Fibroblast of lung (primary cell): ENCODE measurements around the gene RXRA.

Source experiments
- EZH2 ChIP-seq: IDR thresholded peaks from 2 replicates; pipeline ENCODE4 v1.5.1; 2012; ENCODE audit warnings: low read length, control low read depth, mild to moderate bottlenecking; ENCODE audit errors: missing control alignments
- TF ChIP-seq, protein P1 (sequence below), 2 donors: IDR thresholded peaks in 1 of 2; conservative IDR thresholded peaks in 1 of 2; 1 replicate in 1 of 2; 2 replicates in 1 of 2; pipeline ENCODE4 v1.5.1; 2011 to 2012; ENCODE audit warnings: low read length in 2 of 2, control low read depth in 1 of 2, inconsistent platforms in 1 of 2, low read depth in 1 of 2, mild to moderate bottlenecking in 1 of 2

DNA sequence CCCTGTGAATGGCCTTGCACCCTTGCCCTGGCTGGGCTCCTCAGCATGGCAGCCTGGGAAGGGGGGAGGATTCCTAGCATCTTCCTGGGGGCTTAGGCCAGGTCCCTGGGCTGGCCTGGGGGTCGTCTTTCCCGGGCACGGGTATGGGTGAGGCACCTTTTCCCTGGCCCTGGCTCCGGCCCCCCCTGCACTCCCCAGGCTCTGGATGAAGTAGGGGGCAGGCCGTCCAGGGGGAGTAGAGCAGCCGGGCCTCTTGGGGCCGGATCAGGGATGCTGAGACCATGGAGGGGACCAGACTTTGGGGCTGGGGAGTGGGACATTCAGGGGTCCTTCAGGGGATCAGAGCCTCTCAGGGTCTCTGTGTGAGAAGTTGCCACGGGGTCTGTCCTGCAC lies 6.6 kb downstream of the RXRA start:
- TF ChIP-seq, protein P1, sequence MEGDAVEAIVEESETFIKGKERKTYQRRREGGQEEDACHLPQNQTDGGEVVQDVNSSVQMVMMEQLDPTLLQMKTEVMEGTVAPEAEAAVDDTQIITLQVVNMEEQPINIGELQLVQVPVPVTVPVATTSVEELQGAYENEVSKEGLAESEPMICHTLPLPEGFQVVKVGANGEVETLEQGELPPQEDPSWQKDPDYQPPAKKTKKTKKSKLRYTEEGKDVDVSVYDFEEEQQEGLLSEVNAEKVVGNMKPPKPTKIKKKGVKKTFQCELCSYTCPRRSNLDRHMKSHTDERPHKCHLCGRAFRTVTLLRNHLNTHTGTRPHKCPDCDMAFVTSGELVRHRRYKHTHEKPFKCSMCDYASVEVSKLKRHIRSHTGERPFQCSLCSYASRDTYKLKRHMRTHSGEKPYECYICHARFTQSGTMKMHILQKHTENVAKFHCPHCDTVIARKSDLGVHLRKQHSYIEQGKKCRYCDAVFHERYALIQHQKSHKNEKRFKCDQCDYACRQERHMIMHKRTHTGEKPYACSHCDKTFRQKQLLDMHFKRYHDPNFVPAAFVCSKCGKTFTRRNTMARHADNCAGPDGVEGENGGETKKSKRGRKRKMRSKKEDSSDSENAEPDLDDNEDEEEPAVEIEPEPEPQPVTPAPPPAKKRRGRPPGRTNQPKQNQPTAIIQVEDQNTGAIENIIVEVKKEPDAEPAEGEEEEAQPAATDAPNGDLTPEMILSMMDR (conservative IDR thresholded peaks at IDR 0.05 in 1 of 2, IDR thresholded peaks at IDR 0.05 in 1 of 2; ENCODE audit: low read depth in 1 of 2, low read length in 2 of 2): no peak
- TF ChIP-seq EZH2: no peak
